ENCODE results near the gene HOXC12.

Gene HOXC12

GRCh38 chr12:53971686-53972085, 17.0 kb downstream of the HOXC12 start:
- no peak for TF ChIP-seq CTCF (conservative IDR thresholded peaks at IDR 0.05)
- H3K27ac ChIP-seq, result no peak overlapping the region

- no peak for TF ChIP-seq CTCF (conservative IDR thresholded peaks at IDR 0.05)
Measured at GRCh38 chr12:53972152-53972702, 17.5 kb downstream of the HOXC12 start.

GRCh38 chr12:53972722-53973235, 18.1 kb downstream of the HOXC12 start, which contains the start of gene HOXC11:
Gene HOXC11, plus strand, starts transcription at chr12:53973126. Its CDS starts 116 bp downstream, at chr12:53973242.
- no peak for TF ChIP-seq CTCF (conservative IDR thresholded peaks at IDR 0.05)
- no peak within 1 kb of the TSS for H3K27ac ChIP-seq

More at GRCh38 chr12:53972152-53972702, 17.5 kb downstream of the HOXC12 start:
- H3K27ac ChIP-seq, result no peak overlapping the region

- H3K27ac ChIP-seq, result no peak overlapping the region
- TF ChIP-seq CTCF (conservative IDR thresholded peaks at IDR 0.05), result no peak
Measured at GRCh38 chr12:53973236-53974042, 18.7 kb downstream of the HOXC12 start.

- H3K27ac ChIP-seq, result peak within 1 kb of the TSS; percentile 56; the same call in 1 of the 2 replicates
- TF ChIP-seq CTCF (conservative IDR thresholded peaks at IDR 0.05), result no peak
Measured at GRCh38 chr12:53974084-53975063, 19.7 kb downstream of the HOXC12 start, which contains the start of gene HOTAIR. Gene HOTAIR, minus strand, starts transcription at chr12:53974954.

- H3K27ac ChIP-seq, result peak overlapping the region; percentile 56; the same call in 1 of the 2 replicates
- no peak for TF ChIP-seq CTCF (conservative IDR thresholded peaks at IDR 0.05)
Measured at GRCh38 chr12:53975064-53975471, 20.4 kb downstream of the HOXC12 start.
